ACC112 (cell line): ENCODE measurements around the gene POLR2E.
"Not testable (repeated sequence)": the region's sequence is repeated elsewhere in the genome, so short reads cannot be mapped to it uniquely, and the experiment has no call there.

Experiments used
- H2AFZ ChIP-seq: fragments of 200-600 bp; sonication (generic); one replicate; pipeline ENCODE4 v1.6.0; 2017; ENCODE audit warnings: antibody characterized with exemption, low read length; ENCODE audit not compliant: unreplicated experiment
- H3K27ac ChIP-seq: fragments of 200-600 bp; sonication (generic); 2 replicates; pipeline ENCODE4 v1.5.1; 2014; ENCODE audit warnings: low read depth, mild to moderate bottlenecking, antibody characterized with exemption, low read length, moderate library complexity
- H3K27me3 ChIP-seq: fragments of 200-600 bp; sonication (generic); 2 replicates; pipeline ENCODE4 v1.6.1; 2014; ENCODE audit warnings: mild to moderate bottlenecking, antibody characterized with exemption, low read length, moderate library complexity, mixed read lengths; ENCODE audit not compliant: insufficient read depth
- H3K36me3 ChIP-seq: fragments of 200-600 bp; sonication (generic); 2 replicates; pipeline ENCODE4 v1.6.1; 2016; ENCODE audit warnings: mild to moderate bottlenecking, antibody characterized with exemption, low read length, moderate library complexity, mixed read lengths; ENCODE audit not compliant: insufficient read depth
- H3K4me1 ChIP-seq: fragments of 200-600 bp; sonication (generic); one replicate; pipeline ENCODE4 v1.6.1; 2016; ENCODE audit warnings: low read length, mixed read lengths; ENCODE audit not compliant: insufficient read depth, unreplicated experiment, control insufficient read depth
- H3K4me3 ChIP-seq: fragments of 200-600 bp; sonication (generic); 2 replicates; pipeline ENCODE4 v1.5.1; 2014; ENCODE audit warnings: mild to moderate bottlenecking, low read depth, low read length
- H3K79me2 ChIP-seq: fragments of 200-600 bp; sonication (generic); one replicate; pipeline ENCODE4 v1.6.0; 2016; ENCODE audit warnings: low read length; ENCODE audit not compliant: control insufficient read depth, unreplicated experiment, insufficient read depth

The POLR2E gene

DNA sequence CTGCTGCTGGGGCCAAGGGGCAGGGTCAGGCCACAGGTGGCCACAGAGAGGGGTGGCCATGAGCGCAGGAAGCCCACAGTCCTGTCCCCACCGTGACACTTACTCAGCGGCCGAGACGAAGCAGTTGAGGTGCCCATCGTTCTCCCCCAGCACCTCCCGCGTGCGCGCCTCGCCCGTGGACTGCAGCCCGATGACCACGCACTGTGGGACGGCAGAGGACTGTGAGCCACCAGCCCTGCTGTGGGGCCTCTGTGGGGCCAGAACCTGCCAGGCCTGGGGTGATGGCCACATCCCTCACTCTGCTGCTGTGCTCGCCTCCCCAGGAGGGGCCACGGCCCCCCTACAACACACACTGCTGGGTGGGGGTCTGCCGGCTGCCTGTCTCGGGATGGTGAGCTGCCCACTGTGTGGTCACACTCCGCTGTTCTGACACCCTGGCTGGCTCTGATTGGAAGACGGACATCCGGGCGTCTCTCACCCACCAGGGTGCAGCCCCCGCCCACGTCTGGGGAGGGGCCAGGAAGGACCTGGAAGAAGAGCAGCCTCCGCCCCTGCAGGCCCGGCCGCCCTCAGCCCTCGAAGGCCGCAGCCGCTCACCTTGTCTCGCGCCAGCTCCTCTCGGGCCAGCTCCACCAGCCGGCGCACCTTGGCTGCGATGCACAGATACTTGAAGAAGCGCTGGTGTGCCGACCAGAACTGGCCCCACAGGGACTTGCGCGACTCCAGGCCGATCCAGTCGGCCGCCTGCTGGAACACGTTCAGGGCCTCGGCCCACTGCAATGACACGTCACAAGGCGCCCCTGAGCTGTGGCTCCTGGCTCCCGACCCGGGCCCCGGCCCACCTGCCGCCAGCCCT is 21.8 kb upstream of the POLR2E start:
- no peaks in the 10 kb centered on the region for H3K79me2 ChIP-seq
- no peaks in the 10 kb centered on the region for H3K4me1 ChIP-seq
- H3K4me3 ChIP-seq = no peak overlapping the region
- H3K27ac ChIP-seq = no peak overlapping the region
- no peak overlapping the region for H2AFZ ChIP-seq
- H3K27me3 ChIP-seq = no peaks in the 10 kb centered on the region
- peaks cover 3% of the 10 kb centered on the region; the same call in 1 of the 2 replicates for H3K36me3 ChIP-seq

DNA sequence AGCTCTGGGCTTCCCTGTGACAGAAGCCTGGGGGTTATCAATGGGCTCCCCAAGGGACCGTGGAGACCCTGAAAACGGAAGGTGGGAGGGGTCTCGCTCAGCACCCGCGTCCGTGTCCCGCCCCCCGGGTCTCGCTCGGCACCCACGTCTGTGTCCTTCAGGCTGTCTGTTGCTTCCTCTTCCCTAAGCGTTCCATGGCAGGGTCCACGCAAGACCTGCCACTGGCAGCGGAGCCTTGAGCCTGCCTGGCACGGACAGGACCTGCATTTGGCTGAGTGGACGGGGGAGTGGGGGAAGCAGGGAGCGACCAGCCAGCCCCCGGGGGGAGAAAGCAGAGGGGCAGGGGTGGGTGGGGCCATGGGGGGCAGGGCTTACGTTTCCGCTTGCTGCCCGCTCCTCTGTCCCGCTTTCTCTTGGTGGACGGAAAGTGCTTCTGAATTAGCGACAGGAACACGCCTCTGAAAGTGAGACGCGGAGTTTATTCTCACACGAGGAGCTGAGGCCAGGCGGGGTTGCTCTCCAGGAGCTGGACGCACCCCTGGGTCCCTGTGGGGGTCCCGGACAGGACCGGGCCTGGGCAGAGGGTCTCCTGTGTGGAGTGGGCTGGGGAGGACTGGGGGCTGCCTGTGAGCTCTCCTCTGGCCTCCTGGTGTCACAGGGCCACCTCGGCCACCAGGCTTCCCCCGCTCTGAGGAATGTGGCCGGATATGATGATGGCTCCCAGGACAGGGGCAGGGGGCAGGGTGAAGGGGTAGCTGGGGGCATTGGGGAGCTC is 20.7 kb upstream of the POLR2E start:
- Histone ChIP-seq H3K4me3 (no peak overlapping the region), H2AFZ (no peak overlapping the region), H3K79me2 (no peaks in the 10 kb centered on the region), H3K36me3 (peaks cover 3% of the 10 kb centered on the region; the same call in 1 of the 2 replicates), H3K4me1 (no peaks in the 10 kb centered on the region), H3K27me3 (no peaks in the 10 kb centered on the region), H3K27ac (no peak overlapping the region)

- not testable (repeated sequence) for H3K27me3 ChIP-seq, H2AFZ ChIP-seq, H3K27ac ChIP-seq, H3K4me1 ChIP-seq, H3K79me2 ChIP-seq, H3K36me3 ChIP-seq, H3K4me3 ChIP-seq
Measured at GRCh38 chr19:1114728-1115127, 19.6 kb upstream of the POLR2E start.

DNA sequence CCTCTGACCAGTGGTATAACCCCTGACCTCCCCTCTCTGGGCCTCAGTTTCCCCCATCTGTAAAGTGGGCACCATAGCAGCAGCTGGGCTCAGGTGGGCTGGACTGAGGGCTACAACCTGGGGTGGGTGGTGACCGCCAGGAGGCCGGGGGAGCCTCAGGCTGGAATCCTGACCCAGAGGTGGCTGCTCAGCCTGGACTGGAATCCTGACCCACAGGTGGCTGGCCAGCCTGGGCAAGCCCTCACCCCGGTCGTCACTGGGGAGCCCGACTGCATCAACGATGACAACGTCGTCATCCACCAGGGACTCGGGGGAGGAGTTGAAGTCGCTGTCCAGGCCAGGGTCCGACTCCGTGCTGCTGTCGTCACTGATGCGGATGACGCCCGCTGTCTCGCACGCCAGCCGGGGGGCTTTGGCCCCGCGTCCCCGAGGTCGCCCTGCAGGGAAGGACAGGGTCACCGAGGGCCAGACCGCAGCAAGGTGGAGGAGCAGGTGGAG is 18.9 kb upstream of the POLR2E start:
- Histone ChIP-seq H3K4me1 (no peaks in the 10 kb centered on the region), H3K27ac (no peak overlapping the region), H3K4me3 (no peak overlapping the region), H2AFZ (no peak overlapping the region), H3K36me3 (peaks cover 1% of the 10 kb centered on the region; the same call in 1 of the 2 replicates), H3K27me3 (no peaks in the 10 kb centered on the region), H3K79me2 (no peaks in the 10 kb centered on the region)

GRCh38 chr19:1113030-1113985 is 18.1 kb upstream of the POLR2E start:
- H2AFZ ChIP-seq = no peak overlapping the region
- H3K4me3 ChIP-seq = no peak overlapping the region
- no peaks in the 10 kb centered on the region for H3K79me2 ChIP-seq
- H3K36me3 ChIP-seq = no peaks in the 10 kb centered on the region; the same call in 1 of the 2 replicates
- no peaks in the 10 kb centered on the region for H3K27me3 ChIP-seq
- H3K4me1 ChIP-seq = no peaks in the 10 kb centered on the region
- H3K27ac ChIP-seq = no peak overlapping the region

DNA sequence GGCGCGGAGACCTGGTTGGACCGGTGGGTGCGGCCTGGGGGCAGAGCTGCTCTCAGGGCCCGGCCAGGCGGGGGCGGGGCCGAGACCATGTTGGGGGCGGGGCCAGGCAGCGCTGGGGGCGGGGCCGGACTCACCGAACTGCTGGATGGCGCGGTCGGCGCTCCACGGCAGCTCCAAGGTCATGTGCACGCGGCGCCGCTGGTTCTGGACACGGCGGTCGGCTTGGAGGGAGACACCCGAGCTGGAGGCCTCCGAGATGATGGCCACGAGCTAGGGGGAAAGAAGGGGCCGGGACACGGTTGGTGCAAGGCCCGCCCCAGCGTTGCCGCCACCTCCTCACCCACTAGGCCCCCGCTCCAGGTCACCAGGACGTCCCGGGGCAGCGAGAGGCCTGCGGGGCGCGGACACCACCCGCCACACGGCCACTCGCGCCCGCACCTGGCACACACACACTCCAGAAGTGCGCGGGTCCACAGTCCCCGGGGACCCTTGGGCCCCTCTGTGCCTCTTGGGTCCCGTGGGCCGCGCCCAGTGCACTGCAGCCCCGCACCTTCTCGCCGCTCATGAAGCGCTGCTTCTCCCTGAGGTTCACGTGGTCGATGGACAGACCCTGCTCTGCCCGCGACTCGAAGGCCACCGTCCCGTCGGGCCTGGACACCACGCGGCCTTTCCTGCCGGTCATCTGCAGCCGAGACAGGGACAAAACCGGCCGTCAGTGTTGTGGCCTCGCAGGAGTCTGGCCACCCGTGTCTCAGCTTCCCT is 17.3 kb upstream of the POLR2E start:
- H3K27me3 ChIP-seq = no peaks in the 10 kb centered on the region
- no peaks in the 10 kb centered on the region; the same call in 1 of the 2 replicates for H3K36me3 ChIP-seq
- no peak overlapping the region for H3K27ac ChIP-seq
- no peaks in the 10 kb centered on the region for H3K79me2 ChIP-seq
- no peak overlapping the region for H3K4me3 ChIP-seq
- H3K4me1 ChIP-seq = no peaks in the 10 kb centered on the region
- H2AFZ ChIP-seq = no peak overlapping the region

DNA sequence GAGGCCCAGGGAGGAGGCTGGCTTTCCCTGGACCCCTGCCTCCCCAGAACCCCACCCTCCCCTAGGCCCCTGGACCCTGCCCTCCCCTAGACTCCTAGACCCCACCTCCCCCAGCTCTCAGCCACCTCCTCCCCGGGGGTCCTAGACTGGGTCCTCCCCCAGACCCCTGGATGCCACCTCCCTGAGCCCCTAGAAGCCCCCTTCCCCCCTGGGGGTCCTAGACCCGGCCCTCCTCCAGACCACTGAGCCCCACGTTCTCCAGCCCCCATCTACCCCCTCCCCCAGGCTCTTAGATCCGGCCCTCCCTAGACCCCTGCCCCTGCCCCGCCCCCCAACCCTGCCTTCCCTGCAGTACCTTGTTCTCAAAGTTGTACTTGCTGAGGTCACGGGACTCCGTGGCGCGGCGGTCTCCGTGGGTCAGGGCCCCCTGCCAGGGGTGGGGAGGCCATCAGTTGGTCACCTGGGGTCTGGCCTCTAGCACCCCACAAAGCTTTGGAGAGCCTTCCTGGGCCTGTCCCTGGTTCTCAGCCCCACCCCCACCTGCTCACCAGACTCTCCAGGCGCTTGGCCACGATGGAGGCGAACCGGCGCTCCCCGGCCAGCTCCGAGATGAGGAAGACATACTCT is 16.6 kb upstream of the POLR2E start:
- Histone ChIP-seq H3K4me3 (no peak overlapping the region), H3K36me3 (no peaks in the 10 kb centered on the region; the same call in 1 of the 2 replicates), H3K27me3 (no peaks in the 10 kb centered on the region), H2AFZ (no peak overlapping the region), H3K27ac (no peak overlapping the region), H3K4me1 (no peaks in the 10 kb centered on the region), H3K79me2 (no peaks in the 10 kb centered on the region)

GRCh38 chr19:1110809-1111640 is 15.8 kb upstream of the POLR2E start:
- no peak overlapping the region for H3K4me3 ChIP-seq
- H3K27ac ChIP-seq = no peak overlapping the region
- H2AFZ ChIP-seq = no peak overlapping the region
- no peaks in the 10 kb centered on the region for H3K27me3 ChIP-seq
- H3K4me1 ChIP-seq = no peaks in the 10 kb centered on the region
- no peaks in the 10 kb centered on the region for H3K79me2 ChIP-seq
- peaks cover 2% of the 10 kb centered on the region; the same call in 1 of the 2 replicates for H3K36me3 ChIP-seq
